Stimulated activated CD8-positive, alpha-beta memory T cell treated with anti-CD3 and anti-CD28 coated beads, Interleukin-7, amount 100 ng/mL, for 24 hours (primary cell): ENCODE results near the gene RPL36.

ENCODE experiments used
- DNase-seq: peaks from one replicate; pipeline ENCODE4 v3.0.0-alpha.2; 2020; ENCODE audit warnings: low read depth

The RPL36 gene

GRCh38 chr19:5690125-5690954 is at the start of gene RPL36:
Gene RPL36 (plus strand): TSS chr19:5690295. CDS start chr19:5690508, 213 bp downstream.
- DNase-seq, result peak; percentile 98

- DNase-seq, result no peak
Measured at GRCh38 chr19:5641171-5641570, 48.9 kb upstream of the RPL36 start.

- DNase-seq, result no peak
Measured at GRCh38 chr19:5642204-5642603, 47.9 kb upstream of the RPL36 start.

- no peak for DNase-seq
Measured at GRCh38 chr19:5643060-5643459, 47.0 kb upstream of the RPL36 start.

- no peak for DNase-seq
Measured at GRCh38 chr19:5644037-5644436, 46.1 kb upstream of the RPL36 start.

GRCh38 chr19:5645409-5645808 is 44.7 kb upstream of the RPL36 start:
- DNase-seq, result no peak

GRCh38 chr19:5646703-5647102 is 43.4 kb upstream of the RPL36 start:
- no peak for DNase-seq

- DNase-seq, result no peak
Measured at GRCh38 chr19:5648464-5648863, 41.6 kb upstream of the RPL36 start.

GRCh38 chr19:5651361-5651760 is 38.7 kb upstream of the RPL36 start:
- no peak for DNase-seq

GRCh38 chr19:5652261-5652660 is 37.8 kb upstream of the RPL36 start:
- DNase-seq, result no peak

- DNase-seq, result no peak
Measured at GRCh38 chr19:5654931-5655330, 35.2 kb upstream of the RPL36 start.

- DNase-seq, result no peak
Measured at GRCh38 chr19:5655412-5655811, 34.7 kb upstream of the RPL36 start.

GRCh38 chr19:5661483-5661882 is 28.6 kb upstream of the RPL36 start:
- no peak for DNase-seq

GRCh38 chr19:5663904-5664303 is 26.2 kb upstream of the RPL36 start:
- DNase-seq, result no peak

- DNase-seq, result no peak
Measured at GRCh38 chr19:5664515-5664914, 25.6 kb upstream of the RPL36 start.

- no peak for DNase-seq
Measured at GRCh38 chr19:5665781-5666513, 24.1 kb upstream of the RPL36 start.

GRCh38 chr19:5666921-5667610 is 23.0 kb upstream of the RPL36 start:
- DNase-seq, result no peak

GRCh38 chr19:5667751-5668271 is 22.3 kb upstream of the RPL36 start:
- DNase-seq, result no peak

- DNase-seq, result no peak
Measured at GRCh38 chr19:5669212-5669611, 20.9 kb upstream of the RPL36 start.

- no peak for DNase-seq
Measured at GRCh38 chr19:5671600-5671999, 18.5 kb upstream of the RPL36 start.

GRCh38 chr19:5672708-5673459 is 17.2 kb upstream of the RPL36 start:
- no peak for DNase-seq

- DNase-seq, result no peak
Measured at GRCh38 chr19:5673752-5674151, 16.3 kb upstream of the RPL36 start.
